HG02610 (cell line): ENCODE results near the gene FAM53B.

Experiments used
- ATAC-seq: cut with Tn5 transposase; IDR thresholded peaks from one replicate; pipeline ENCODE4 v1.9.1; 2021; ENCODE audit warnings: mild to moderate bottlenecking, moderate library complexity; ENCODE audit not compliant: unreplicated experiment

The FAM53B gene

DNA sequence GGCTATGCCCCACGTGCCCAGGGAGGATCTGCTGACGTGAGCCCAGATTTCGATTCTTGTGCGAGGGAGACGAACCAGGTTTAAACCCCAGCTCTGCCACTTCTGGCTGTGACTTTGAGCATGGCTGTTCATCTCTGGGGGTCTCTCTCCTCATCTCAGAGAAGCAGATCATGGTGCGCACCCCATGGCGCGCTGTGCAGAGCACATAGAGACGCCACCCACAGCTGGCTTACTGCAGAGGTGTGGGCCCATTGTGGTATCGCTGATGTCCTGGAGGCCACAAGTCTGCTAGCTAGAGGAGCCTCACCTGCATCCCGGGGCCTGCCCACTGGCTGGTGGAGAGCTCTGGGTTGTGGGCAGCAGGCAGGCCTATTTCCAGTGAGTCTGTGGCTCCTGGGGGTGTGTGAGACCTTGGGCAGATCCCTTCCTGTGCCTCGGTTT lies 142.0 kb downstream of the FAM53B start:
- ATAC-seq = no peak

DNA sequence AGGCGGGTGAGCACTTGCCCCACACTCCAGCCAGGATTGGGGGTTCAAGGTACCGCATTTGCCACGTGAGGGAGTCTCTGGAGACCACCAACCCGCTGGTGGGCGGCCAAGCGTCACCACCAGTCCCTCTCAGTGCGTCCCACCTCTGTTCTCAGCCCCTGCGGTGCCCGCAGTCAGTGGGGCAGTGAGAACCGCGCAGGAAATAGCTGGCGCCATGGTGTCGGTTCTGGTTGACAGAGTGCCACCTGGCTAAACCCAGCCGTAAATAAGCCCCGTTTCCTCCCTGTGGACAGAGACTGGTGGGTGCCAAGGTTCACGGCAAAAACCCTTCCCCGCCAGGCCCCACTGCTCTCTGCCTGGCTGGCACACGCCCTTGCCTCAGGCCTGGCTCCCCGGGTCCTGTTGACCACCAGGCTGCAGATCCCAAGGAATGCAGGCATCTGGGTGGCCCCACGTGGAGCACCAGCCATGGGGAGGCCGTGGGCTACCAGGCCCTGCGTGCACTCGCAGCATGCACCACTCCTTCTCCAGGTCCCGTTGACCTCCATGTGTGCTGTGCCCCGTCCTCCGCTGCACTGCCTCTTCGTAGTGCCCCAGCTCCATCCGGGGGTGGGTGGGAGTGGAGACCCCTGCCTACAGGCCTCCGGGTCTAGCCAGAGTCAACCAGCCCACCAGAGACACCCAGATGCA lies 142.6 kb downstream of the FAM53B start:
- no peak for ATAC-seq

DNA sequence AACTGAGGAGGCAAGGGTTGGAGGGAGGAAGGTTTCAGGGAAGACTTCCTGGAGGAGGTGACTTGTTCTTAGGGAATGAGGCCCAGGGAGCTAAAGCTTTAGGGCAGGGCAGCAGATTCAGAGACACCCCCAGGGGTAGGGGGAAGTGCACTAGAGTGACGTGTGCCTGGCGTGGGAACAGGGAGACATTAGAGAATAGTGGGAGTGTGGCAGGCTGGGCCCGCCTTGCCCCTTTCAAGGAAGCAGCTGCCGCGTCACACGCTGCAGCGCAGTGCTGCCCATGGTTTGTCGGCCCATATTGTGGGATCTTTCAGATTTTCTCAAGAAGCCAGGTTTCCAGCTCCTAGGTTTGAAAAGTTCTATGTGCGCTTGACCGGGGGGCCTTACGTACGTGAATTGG lies 143.2 kb downstream of the FAM53B start:
- ATAC-seq = no peak

DNA sequence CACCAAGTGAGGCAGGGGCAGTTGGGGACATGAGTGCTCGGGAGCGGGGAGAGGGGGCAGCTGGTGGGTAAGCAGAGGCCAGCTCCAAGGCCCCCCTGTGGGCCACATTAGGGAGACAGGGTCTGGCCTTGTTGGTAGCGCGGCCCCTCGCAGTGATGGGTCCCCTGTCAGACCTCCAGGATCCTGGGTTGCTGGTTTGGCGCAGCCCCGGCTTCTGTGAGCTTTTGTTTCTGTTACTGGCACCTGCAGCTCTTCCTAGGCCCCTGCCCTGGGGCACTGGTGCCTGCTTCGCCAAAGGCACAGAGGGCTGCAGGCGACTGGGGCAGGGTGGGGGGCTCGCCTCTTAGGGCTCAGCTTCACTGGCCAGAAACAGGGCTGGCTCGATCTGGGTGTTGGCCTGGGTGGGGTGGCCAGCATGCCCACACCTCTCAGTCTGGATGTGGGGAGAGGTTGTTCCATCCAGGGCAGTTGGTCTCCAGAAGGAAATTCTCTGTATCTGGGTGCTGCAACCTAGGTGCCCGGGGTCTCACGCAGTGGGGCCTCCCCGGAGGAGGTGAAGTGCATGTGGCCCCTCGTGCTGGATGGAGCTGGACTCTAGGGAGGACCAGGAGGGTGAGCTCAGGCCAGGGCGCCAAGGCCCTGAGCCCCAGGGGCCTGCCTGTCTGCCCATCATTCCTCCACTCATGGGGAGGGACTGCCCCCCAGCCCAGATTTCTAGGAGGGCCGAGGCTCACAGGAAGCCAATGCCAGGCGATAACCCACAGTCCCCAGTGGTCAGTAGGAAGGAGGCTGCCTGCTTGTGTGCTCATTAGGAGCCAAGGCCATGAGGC lies 143.9 kb downstream of the FAM53B start:
- ATAC-seq = no peak

DNA sequence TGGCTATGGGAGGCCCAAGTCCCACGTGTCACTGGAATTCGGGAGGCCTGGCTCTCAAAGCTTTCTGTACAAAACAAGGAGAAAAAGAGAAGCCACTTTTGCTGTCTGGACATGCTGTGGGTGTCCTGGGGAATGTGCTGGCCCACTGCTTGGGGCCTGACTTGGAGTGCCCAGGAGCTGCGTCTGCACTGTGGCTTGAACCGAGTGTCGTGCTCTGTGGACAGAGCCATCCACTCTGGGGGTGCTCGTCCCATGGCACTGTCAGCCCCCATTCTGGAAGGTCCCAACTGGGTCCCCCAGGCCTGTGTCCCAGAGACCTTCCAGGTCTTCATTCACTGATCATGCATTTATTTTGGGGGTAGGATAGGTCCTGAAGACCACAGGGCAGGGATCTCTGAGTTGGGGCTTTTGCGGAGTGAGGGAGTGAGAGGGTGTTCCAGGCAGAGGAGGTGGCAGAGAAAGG lies 144.6 kb downstream of the FAM53B start:
- ATAC-seq = no peak

DNA sequence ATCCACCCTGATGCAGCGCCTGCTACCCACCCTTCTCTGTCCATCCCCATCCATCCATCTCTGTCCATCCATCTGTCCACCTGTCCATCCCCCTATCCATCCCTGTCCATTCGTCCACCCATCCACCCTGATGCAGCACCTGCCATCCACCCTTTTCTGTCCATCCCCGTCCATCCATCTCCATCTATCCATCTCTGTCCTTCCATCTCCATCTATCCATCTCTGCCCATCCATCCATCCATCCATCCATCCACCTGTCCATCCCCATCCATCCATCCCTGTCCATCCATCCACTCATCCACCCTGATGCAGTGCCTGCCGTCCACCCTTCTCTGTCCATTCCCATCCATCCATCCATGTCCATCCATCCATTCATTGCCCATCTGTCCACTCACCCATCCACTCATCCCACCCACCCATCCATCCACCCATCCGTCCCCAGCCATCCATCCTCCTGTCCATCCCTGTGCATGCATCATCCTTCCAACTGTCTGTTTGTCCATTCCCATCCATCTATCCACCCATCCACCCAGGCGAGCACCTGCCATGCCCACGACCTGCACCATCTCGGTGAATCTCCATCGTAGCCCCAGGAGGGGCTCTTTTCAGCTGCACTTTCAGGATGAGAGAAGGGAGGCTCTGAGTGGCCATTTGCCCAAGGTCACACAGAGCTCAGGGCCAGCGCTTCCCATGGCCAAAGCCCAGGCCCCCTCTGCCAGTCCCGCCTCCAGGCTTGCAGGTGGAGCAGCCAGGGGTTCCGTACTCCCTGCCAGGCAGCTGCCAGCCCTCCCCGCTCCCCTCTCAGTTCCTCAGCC lies 145.2 kb downstream of the FAM53B start:
- no peak for ATAC-seq

DNA sequence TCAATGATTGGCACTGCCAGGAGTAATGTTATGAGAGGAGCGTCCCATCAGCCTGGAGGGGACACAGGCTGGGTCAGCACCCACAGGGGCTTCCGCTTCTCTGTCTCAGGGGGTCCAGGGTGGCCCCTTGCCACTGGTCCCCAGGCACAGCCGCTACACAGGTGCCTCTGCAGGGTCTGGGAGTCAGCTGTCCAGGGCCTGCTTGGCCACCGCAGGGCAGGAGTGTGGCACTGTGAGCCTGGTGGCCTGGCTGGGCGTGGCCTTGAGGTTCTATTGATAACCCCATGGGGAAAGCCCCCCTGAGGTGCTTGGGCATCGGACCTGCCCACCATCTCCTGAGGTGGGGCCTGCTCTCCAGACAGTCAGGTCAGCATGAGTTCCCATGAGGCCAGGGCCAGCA lies 146.0 kb downstream of the FAM53B start:
- ATAC-seq = no peak

DNA sequence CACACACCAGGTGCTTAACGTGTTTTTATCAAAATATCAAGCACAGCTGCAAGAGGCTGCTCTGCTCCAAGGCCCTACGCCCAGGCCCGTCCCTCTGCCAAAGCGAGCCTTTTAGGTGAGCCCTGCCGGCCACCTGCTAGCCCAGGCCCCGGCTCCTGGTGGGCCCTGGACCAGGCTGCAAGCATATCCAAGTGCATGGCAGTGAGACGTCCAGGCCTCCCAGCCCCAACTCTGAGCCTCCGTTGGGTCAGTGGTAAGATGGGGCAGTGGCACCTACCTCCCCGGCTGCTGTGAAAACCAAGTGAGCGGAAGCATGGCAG lies 146.4 kb downstream of the FAM53B start:
- ATAC-seq = no peak

DNA sequence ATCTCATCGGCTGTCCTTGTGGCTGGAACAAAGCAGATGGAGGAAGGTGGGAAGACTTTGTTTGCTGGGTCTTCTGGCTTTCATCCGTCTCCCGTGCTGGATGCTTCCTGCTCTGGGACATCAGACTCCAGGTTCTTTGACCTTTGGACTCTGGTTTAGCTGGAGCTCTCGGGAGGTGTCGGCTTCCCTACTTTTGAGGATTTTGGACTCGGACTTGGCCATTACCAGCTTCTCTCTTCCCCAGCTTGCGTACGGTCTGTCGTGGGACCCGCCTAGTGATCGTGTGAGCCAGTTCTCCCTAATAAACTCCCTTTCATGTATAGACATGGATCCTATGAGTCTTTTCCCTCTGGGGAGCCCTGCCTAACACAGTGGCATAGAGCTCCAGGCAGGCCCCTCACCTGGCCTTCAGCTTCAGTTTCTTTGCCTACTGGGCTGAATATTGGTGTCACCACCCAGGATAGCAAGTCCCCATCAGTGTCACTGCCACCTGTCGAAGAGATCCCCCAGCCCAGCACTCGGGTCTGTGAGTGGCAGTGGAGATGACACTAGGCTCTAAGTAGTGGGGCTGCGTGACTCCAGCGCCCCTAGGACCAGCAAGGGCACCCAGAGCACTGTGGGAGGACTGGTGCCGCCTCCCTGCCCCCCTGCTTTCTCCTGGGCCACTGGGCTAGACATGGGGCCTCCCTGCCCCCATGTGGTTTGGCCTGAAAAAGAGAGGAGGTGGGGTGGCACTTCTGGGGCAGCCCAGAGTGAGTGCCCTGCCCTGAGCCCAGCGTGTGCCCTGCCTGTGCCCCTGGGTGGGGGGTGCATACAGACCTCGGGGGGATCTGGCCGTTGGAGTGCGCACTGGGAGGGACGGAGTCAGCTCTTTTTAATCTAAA lies 147.0 kb downstream of the FAM53B start:
- ATAC-seq = no peak

DNA sequence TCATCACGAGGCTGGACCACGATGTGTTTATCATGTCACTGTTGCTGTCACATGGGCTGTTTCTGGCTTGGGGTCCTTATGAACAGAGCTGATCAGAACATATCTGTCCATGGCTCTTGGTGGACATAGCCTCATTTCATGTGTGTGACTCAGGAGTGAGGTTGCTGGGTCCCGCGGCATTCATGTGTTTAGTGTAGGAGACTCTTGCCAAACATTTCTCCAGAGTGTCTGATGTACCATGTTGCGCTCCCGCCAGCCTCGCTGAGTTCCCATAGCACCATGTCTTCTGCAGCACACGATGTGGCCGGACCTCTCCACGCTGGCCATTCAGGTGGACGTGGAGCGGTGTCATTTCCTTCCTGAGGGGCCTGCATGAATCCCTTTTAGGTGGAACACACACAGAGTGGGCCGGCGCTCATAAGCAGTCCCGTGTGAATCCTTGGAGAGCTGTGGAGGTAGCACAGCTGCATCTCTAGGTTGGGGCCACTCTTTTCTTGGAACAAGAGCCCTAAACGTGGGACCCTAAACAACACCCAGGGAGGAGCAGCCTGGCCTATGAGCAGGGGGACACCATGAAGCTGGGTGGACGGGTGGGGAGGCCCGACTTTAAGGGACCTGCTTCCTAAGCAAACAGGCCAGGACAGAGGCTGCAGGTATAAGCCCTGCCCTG lies 147.9 kb downstream of the FAM53B start:
- ATAC-seq = no peak

DNA sequence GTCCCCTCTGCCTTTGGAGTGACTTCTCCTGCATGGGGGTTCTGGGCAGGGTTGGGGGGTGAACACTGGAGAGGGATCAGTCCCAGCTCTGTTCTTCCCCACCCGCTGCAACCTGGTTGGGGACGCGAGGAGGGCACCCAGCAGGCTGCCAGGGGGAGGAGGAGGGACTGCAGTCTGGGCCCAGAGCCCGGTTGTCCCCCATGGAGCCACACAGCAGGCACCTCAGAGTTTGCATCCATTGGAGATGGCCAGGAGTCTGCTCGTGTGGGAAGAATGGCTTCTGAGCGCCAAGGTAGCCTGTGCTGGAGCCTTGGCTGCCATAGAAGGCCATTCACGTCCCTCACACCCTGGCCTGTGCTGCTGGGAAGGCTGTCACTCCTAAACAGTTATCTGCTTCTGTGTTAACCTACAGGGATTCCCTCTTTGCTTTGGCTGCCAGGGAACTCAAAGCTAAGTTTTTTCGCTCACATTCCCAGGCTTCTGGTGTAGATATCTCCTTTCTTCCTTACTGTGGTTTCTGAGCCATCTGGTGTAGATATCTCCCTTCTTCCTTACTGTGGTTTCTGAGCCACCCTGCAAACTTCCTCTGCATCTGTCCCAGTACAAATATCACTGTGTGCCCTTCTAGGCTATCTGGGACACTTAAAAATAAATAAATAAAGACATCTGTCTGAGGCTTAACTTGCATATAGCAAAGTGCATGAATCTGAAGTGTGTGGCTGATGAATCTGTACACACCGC lies 148.9 kb downstream of the FAM53B start:
- ATAC-seq = no peak

DNA sequence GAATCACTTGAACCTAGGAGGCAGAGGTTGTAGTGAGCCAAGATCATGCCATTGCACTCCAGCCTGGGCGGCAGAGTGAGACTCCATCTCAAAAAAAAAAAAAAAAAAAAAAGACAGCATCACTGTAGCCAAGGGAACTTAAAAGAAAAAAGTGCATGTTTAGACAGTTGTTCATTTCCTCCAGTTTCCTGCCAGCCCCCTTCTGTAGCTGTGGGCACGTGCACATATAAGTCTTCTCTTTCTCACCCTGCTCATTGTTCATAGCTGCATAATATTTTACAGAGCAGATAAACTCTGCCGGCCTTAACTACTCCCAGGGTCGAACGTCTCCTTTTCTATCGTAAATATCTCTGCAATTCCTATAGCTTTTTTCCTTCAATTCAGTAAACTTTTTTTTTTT lies 149.9 kb downstream of the FAM53B start:
- ATAC-seq = no peak

DNA sequence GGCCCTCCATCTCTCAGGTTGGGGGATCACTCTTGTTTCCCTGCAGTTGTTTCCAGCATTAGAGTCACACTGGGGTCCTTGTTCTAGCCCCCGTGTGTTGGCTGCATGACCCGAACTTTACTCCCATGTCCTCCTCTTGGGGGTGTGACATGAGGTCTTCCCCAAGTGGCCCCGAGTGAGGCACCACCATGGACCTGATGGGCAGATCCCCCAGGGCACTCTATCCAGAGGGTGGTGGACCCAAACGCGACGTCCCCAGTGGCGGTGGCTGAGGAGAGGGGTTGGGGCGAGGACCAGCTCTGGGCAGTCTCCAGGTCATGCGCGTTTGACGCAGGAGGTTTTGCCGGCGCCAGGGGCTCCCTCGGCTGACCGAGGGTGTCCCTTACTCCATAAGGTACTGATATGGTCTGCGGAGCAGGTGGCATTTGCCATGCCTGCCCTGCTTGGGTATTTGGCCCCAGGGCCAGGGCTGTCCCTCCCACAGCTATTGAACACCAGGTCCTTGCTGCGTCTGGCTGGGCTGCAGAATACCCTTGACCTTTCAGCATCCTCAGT lies 150.7 kb downstream of the FAM53B start:
- ATAC-seq = no peak

DNA sequence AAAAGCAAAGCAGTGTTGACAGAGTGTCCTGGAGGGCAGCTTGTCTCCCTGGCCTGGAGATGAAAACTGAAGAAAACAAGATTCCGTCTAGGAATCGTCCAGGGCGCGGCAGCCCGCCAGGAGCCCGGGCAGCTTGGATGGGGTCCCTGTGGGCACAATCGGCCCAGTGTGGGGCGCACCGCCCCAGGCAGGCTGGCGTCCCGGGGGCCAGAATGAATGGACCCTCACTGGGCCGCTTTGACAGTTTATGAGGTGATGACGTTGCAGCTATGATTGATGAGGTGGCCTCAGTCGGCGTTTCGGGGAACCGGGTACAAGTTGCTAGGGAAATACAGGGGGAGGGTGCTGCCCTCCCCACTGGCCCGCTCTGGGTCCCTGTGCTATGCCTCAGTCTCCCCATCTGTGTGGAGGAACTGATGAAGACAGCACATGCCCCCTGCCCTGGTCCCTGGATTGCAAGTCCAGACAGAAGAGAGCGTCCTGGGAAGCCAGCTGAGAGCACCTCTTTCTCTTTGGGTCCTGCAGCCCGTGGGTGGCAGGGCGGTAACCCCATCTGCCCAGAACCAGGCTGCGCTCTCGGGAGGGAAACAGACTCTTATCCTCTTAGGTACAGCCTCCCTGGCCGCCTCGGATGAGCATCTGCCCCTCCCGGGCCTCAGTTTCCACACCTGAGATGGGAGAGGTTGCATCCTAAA lies 151.3 kb downstream of the FAM53B start:
- no peak for ATAC-seq

DNA sequence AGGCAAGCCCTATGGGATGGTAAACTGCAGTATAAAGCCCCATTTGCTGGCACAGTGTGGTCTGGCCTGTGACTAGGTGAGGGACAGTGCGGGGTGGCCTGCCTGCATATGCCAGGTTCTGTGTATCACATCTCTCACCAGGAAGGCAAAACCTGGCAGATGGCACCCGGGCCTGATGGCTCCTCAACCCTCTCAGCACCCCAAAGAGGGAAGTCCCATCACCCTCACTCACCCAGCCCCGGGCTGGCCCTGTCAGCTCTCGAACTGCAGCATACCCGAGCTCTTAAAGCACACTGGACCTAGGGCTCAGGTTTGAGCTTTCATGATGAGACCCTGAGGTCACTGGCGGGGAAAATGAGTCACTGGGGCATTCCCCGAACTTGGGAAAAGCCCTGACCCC lies 152.1 kb downstream of the FAM53B start:
- ATAC-seq = no peak

DNA sequence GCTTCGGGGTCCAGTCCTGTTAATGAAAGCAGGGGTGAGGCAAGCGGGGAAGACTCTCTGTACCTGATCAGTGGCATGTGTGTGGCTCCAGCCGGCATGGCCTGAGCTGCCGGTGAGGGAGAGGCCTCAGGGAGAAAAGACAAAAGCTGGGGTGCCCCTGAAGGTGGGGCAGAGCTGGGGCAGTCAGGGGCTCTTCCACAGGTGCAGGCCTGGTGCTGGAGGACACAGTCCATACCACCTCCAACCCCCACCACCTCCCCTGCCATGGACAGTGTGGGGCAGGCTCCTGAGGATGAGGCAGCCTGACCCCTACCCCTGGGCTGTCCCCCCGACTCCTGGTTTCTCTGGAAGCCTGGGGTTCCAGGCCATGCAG lies 153.1 kb downstream of the FAM53B start:
- ATAC-seq = no peak

DNA sequence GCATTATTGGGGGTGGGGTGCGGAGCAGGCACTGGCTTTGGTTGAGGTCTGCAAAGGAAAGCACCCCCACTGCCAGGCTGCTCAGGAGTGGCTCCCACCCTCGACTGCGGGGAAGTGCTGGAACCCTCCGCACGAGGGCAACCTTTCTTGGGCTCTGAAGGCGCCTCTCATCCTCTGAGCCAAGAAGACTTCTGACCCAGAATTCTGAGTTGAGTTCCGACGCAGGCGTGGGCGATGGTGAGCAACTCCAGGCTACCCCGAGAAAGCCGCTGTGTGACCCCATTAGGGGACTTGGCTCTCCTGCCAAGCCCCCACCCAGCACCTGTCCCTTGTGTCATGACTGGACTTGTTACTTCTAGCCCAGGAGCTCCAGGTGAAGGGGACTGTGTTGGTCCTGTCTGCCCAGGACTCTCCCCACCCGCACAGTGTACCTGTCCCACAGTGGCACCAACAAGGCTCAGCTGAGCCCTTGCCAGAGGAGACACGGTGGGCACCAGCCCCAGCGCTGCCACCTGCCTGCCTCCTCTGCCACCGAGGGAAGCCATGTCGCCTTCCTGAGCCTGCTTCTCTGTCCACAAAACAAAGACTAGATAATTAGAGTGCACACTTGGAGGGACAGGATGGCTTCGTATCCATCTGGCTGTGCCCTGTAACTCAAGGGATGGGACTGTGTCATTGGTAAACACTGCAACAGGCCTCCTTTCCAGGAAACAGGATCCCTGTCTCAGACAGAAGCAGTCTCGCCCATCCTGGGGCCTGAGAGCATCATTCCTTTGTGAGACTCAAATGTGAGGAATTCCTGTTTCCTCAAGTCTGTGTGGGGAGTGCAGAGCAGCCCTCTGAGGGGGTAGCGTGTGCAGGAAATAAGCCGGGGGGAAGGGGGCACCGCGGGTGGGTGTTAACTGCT lies 153.7 kb downstream of the FAM53B start:
- no peak for ATAC-seq
